Neural progenitor cell (in vitro differentiated cells): ENCODE measurements around the gene GLIS1.

Source experiments
- EZH2 ChIP-seq: fragments of 200-600 bp; sonication (generic); IDR thresholded peaks from 2 replicates; pipeline ENCODE4 v1.6.1; 2017; ENCODE audit warnings: antibody characterized with exemption, mild to moderate bottlenecking, moderate library complexity
- TF ChIP-seq, protein P1 (sequence below): fragments of 200-600 bp; sonication (generic); IDR thresholded peaks from 2 replicates; pipeline ENCODE4 v1.5.1; 2017; ENCODE audit warnings: antibody characterized with exemption, mild to moderate bottlenecking

DNA sequence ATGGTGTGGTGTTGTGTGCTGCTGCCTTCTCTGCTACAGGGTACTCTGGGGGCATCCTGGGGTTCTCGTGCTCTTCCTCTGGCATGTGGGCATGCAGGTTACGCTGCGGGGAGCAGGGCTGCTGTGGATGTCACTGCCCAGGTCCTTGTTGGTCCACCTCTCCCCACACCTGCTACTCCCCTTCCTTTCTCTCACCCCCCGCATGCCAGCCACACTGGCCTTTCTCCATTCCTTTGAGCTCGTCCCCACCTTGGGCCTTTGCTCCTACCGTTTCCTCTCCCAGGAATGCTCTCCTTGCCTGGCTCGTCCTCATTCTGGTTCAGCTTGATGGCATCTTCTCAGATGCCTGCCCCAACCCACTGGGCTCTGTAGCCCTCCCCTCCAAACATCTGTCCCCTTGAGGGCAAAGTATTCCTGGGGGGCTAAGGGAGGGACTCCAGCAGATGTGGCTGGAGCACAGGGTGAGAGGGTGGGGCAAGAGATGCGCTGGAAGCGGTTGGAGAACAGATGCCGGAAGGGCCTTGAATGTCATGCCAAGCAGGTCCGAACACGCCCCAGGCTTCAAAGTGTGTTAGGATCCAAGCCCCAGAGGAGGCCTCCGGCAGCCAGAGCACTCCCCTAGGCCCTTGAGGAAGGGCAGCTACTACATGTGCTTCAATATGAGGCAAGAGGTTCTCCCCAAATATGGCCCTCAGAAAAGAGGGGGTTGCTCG, 256.4 kb downstream of the GLIS1 start:
- no peak for TF ChIP-seq EZH2
- TF ChIP-seq, protein P1, sequence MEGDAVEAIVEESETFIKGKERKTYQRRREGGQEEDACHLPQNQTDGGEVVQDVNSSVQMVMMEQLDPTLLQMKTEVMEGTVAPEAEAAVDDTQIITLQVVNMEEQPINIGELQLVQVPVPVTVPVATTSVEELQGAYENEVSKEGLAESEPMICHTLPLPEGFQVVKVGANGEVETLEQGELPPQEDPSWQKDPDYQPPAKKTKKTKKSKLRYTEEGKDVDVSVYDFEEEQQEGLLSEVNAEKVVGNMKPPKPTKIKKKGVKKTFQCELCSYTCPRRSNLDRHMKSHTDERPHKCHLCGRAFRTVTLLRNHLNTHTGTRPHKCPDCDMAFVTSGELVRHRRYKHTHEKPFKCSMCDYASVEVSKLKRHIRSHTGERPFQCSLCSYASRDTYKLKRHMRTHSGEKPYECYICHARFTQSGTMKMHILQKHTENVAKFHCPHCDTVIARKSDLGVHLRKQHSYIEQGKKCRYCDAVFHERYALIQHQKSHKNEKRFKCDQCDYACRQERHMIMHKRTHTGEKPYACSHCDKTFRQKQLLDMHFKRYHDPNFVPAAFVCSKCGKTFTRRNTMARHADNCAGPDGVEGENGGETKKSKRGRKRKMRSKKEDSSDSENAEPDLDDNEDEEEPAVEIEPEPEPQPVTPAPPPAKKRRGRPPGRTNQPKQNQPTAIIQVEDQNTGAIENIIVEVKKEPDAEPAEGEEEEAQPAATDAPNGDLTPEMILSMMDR, result no peak
